IMR-90 (cell line): Measurements from ENCODE around the gene HUNK. TPM values are rescaled to one million over a fixed set of nuclear protein-coding genes. Genes with fewer than 3 reads are reported as not detected.

ENCODE experiments used
- ATAC-seq: fragments of 200-7000 bp; cut with Tn5 transposase; 2 replicates; pipeline ENCODE4 v1.9.1; 2020; ENCODE audit warnings: low read depth, mild to moderate bottlenecking, moderate library complexity
- BruUV-seq: library from RNA; stranded (reverse); fragments of 400-500 nt; replicated peaks from 2 replicates; lab custom pipeline; 2021; lab: Mats Ljungman, UMichigan
- CTCF ChIA-PET: fragments of 300-600 bp; formaldehyde crosslinking; extraction: SDS; loops from one replicate; lab custom pipeline; 2021; ENCODE audit warnings: antibody characterized with exemption; lab: Yijun Ruan, JAX
- POLR2A ChIA-PET: fragments of 300-600 bp; sonication (Branson Sonifier 250); formaldehyde crosslinking; loops from one replicate; lab custom pipeline; 2022; ENCODE audit warnings: antibody characterized with exemption; ENCODE audit not compliant: unreplicated experiment; lab: Charles Lee
- DNase-seq: peaks from one replicate; pipeline ENCODE4 v3.0.0; 2013
- H2AFZ ChIP-seq: replicated peaks from 2 replicates; pipeline ENCODE3; 2013; ENCODE audit warnings: low read length, mild to moderate bottlenecking; ENCODE audit not compliant: poor library complexity
- H2AK5ac ChIP-seq: 2 replicates; pipeline ENCODE4 v1.6.1; 2013; ENCODE audit warnings: low read depth, low read length, inconsistent platforms
- H2AK9ac ChIP-seq: replicated peaks from 2 replicates; pipeline ENCODE3; 2013; ENCODE audit warnings: mild to moderate bottlenecking, low read depth, low read length, moderate library complexity; ENCODE audit not compliant: poor library complexity
- H2BK120ac ChIP-seq: 2 replicates; pipeline ENCODE4 v1.6.1; 2013; ENCODE audit warnings: low read depth, low read length, inconsistent platforms
- H2BK15ac ChIP-seq: 3 replicates; pipeline ENCODE4 v1.6.1; 2013; ENCODE audit warnings: low read depth, low read length, inconsistent platforms
- H2BK20ac ChIP-seq: 2 replicates; pipeline ENCODE4 v1.6.1; 2013; ENCODE audit warnings: low read depth, mild to moderate bottlenecking, inconsistent platforms, low read length, moderate library complexity
- H2BK5ac ChIP-seq: 2 replicates; pipeline ENCODE4 v1.6.1; 2013; ENCODE audit warnings: mild to moderate bottlenecking, low read depth, low read length, inconsistent platforms; ENCODE audit not compliant: poor library complexity, severe bottlenecking
- H3K14ac ChIP-seq: replicated peaks from 2 replicates; pipeline ENCODE4 v1.6.1; 2013; ENCODE audit warnings: low read depth, low read length, inconsistent platforms
- H3K18ac ChIP-seq: 2 replicates; pipeline ENCODE4 v1.6.1; 2013; ENCODE audit warnings: low read depth, low read length, control low read depth
- H3K23ac ChIP-seq: 2 replicates; pipeline ENCODE4 v1.6.1; 2013; ENCODE audit warnings: low read depth, low read length, inconsistent platforms
- H3K27ac ChIP-seq: 2 replicates; pipeline ENCODE4 v1.5.1; 2013; ENCODE audit warnings: mild to moderate bottlenecking, control low read depth, low read length; ENCODE audit not compliant: insufficient read depth
- H3K27me3 ChIP-seq: 2 replicates; pipeline ENCODE4 v1.6.1; 2013; ENCODE audit warnings: low read length; ENCODE audit not compliant: control insufficient read depth, insufficient read depth
- H3K36me3 ChIP-seq: 2 replicates; pipeline ENCODE4 v1.6.1; 2013; ENCODE audit warnings: low read length, mixed read lengths; ENCODE audit not compliant: control insufficient read depth, insufficient read depth
- H3K4ac ChIP-seq: 2 replicates; pipeline ENCODE4 v1.6.1; 2013; ENCODE audit warnings: low read depth, low read length, inconsistent platforms
- H3K4me1 ChIP-seq: 2 replicates; pipeline ENCODE4 v1.6.1; 2013; ENCODE audit warnings: low read length, mixed read lengths; ENCODE audit not compliant: control insufficient read depth, insufficient read depth
- H3K4me2 ChIP-seq: 2 replicates; pipeline ENCODE4 v1.6.1; 2013; ENCODE audit warnings: low read depth, mild to moderate bottlenecking, control low read depth, low read length, moderate library complexity
- H3K4me3 ChIP-seq: 2 replicates; pipeline ENCODE4 v1.5.1; 2013; ENCODE audit warnings: low read depth, mild to moderate bottlenecking, control low read depth, low read length, moderate library complexity; ENCODE audit not compliant: insufficient read depth
- H3K56ac ChIP-seq: 2 replicates; pipeline ENCODE4 v1.6.1; 2013; ENCODE audit warnings: low read length, inconsistent platforms; ENCODE audit not compliant: insufficient read depth; ENCODE audit errors: extremely low read depth
- H3K79me1 ChIP-seq, 2 experiments: 2 replicates each; pipeline ENCODE4 v1.6.1; 2013; ENCODE audit warnings: low read length in 2 of 2, inconsistent platforms in 1 of 2, low read depth in 1 of 2
- H3K9ac ChIP-seq: 2 replicates; pipeline ENCODE4 v1.6.1; 2013; ENCODE audit warnings: low read depth, low read length, control low read depth
- H3K9me1 ChIP-seq: 2 replicates; pipeline ENCODE4 v1.6.1; 2013; ENCODE audit warnings: low read length, inconsistent platforms; ENCODE audit not compliant: insufficient read depth
- H3K9me3 ChIP-seq: 2 replicates; pipeline ENCODE4 v1.6.1; 2013; ENCODE audit warnings: low read length; ENCODE audit not compliant: control insufficient read depth, insufficient read depth
- H4K20me1 ChIP-seq: 2 replicates; pipeline ENCODE4 v1.6.1; 2013; ENCODE audit warnings: low read length, inconsistent platforms; ENCODE audit not compliant: insufficient read depth
- H4K5ac ChIP-seq: 2 replicates; pipeline ENCODE4 v1.6.1; 2013; ENCODE audit warnings: mild to moderate bottlenecking, low read depth, low read length, control low read depth
- H4K8ac ChIP-seq, 2 experiments: 2 replicates each; pipeline ENCODE4 v1.6.1; 2013; ENCODE audit warnings: low read depth in 2 of 2, low read length in 2 of 2, control low read depth in 1 of 2, inconsistent platforms in 1 of 2
- H4K91ac ChIP-seq: 2 replicates; pipeline ENCODE4 v1.6.1; 2013; ENCODE audit warnings: low read depth, low read length, inconsistent platforms; ENCODE audit not compliant: insufficient read depth
- BHLHE40 ChIP-seq: fragments of 150-350 bp; IDR thresholded peaks from 2 replicates; pipeline ENCODE4 v1.6.1; 2016; ENCODE audit warnings: mild to moderate bottlenecking, low read depth, low read length
- CEBPB ChIP-seq: IDR thresholded peaks from 2 replicates; pipeline ENCODE4 v1.6.1; 2012; ENCODE audit warnings: low read depth, low read length, improper control_type of control experiment
- CHD1 ChIP-seq: IDR thresholded peaks from 2 replicates; pipeline ENCODE4 v1.6.1; 2012; ENCODE audit warnings: low read depth, low read length, improper control_type of control experiment
- FOS ChIP-seq: fragments of 150-350 bp; IDR thresholded peaks from 2 replicates; pipeline ENCODE4 v1.6.1; 2016; ENCODE audit warnings: low read depth, low read length
- MAFK ChIP-seq: IDR thresholded peaks from 2 replicates; pipeline ENCODE4 v1.6.1; 2012; ENCODE audit warnings: low read depth, low read length, improper control_type of control experiment
- MAZ ChIP-seq: IDR thresholded peaks from 2 replicates; pipeline ENCODE4 v1.6.1; 2012; ENCODE audit warnings: low read depth, mild to moderate bottlenecking, low read length, improper control_type of control experiment, moderate library complexity, borderline replicate concordance
- MXI1 ChIP-seq: IDR thresholded peaks from 2 replicates; pipeline ENCODE4 v1.6.1; 2012; ENCODE audit warnings: low read depth, mild to moderate bottlenecking, low read length, moderate library complexity, borderline replicate concordance
- NFE2L2 ChIP-seq: fragments of 150-350 bp; IDR thresholded peaks from 2 replicates; pipeline ENCODE4 v1.6.1; 2016; ENCODE audit warnings: low read depth, mild to moderate bottlenecking, low read length
- POLR2A ChIP-seq: IDR thresholded peaks from 2 replicates; pipeline ENCODE4 v1.6.1; 2012; ENCODE audit warnings: mild to moderate bottlenecking, low read depth, low read length
- RAD21 ChIP-seq: IDR thresholded peaks from 2 replicates; pipeline ENCODE4 v1.6.1; 2012; ENCODE audit warnings: low read length, improper control_type of control experiment
- RCOR1 ChIP-seq: IDR thresholded peaks from 2 replicates; pipeline ENCODE4 v1.6.1; 2012; ENCODE audit warnings: mild to moderate bottlenecking, low read length, improper control_type of control experiment; ENCODE audit not compliant: insufficient replicate concordance
- RFX5 ChIP-seq: IDR thresholded peaks from 2 replicates; pipeline ENCODE4 v1.8.0; 2012; ENCODE audit warnings: low read depth, mild to moderate bottlenecking, low read length, moderate library complexity
- SMC3 ChIP-seq: fragments of 150-350 bp; IDR thresholded peaks from 2 replicates; pipeline ENCODE4 v1.6.1; 2016; ENCODE audit warnings: low read depth, mild to moderate bottlenecking, antibody characterized with exemption, low read length, moderate library complexity
- WGBS, 2 experiments: methylation state at CpG; one replicate each; pipeline versions ENCODE4 v1.1.5 to v1.1.7; 2013; ENCODE audit warnings: missing lambda C conversion rate in 2 of 2; ENCODE audit not compliant: insufficient read length in 1 of 2; ENCODE audit errors: extremely low coverage in 2 of 2; 5-methylcytosine and 5-hydroxymethylcytosine counted together
- dilution Hi-C: fragments of 300-500 bp; cut with HindIII; formaldehyde crosslinking; loops from one replicate; pipeline ENCODE4 v1.14.3; 2018; ENCODE audit warnings: low sequenced_read_pairs; ENCODE audit not compliant: unreplicated experiment
- in situ Hi-C: fragments of 300-500 bp; cut with MboI; formaldehyde crosslinking; loops from 3 replicates; pipeline ENCODE4 v1.14.3; 2019; ENCODE audit warnings: low sequenced_read_pairs, inconsistent platforms, mixed read lengths
- intact Hi-C: fragments of 100-400 bp; cut with micrococcal nuclease; formaldehyde crosslinking; loops from 2 replicates; pipeline ENCODE4 v1.10.0; 2022
- polyA plus RNA-seq, 3 experiments: library from polyadenylated mRNA; depleted of rRNA; stranded (reverse); fragments of >200 nt; gene quantifications; 2 replicates each; pipeline ENCODE4 v1.2.3, GENCODE V29; 2012; ENCODE audit warnings: low replicate concordance in 1 of 3
- total RNA-seq: library from RNA; depleted of rRNA; stranded (reverse); fragments of >200 nt; gene quantifications from 2 replicates; pipeline ENCODE4 v1.2.3, GENCODE V29; 2012
- TF ChIP-seq, protein P1 (sequence below): fragments of 150-350 bp; IDR thresholded peaks from 2 replicates; pipeline ENCODE4 v1.6.1; 2016; ENCODE audit warnings: low read depth, mild to moderate bottlenecking, low read length, moderate library complexity, borderline replicate concordance
- TF ChIP-seq, protein P2 (sequence below): fragments of 150-350 bp; IDR thresholded peaks from 2 replicates; pipeline ENCODE4 v1.6.1; 2017; ENCODE audit warnings: mild to moderate bottlenecking, antibody characterized with exemption, low read length, low read depth
- TF ChIP-seq, protein P3 (sequence below): conservative IDR thresholded peaks from 2 replicates; pipeline ENCODE4 v1.5.1; 2012; ENCODE audit warnings: mild to moderate bottlenecking, low read depth, low read length, improper control_type of control experiment

Gene HUNK
- total and polyA plus RNA-seq, 2 of the 4 experiments (the other 2 are of a cell fraction): 1.0 to 2.0 TPM

DNA sequence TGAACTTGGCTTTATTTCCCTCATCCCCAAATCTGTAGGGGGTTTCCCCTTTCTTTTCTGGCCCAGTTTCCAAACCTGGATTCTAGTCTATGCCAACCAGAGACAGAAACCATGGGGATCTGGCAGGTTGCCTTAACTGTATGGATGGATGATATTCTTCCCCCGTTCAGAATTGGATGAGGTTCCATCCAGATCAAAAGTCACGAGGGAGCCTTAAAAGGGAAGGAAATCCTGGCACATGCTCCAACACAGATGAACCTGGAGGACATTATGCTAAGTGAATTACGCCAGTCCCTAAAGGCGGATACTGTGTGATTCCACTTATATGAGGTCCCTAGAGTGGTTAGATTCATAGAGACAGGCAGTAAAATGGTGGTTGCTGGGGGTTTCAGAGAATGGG is 124.4 kb downstream of the HUNK start:
- TF ChIP-seq RCOR1 (no peak), CHD1 (no peak), NFE2L2 (no peak), RAD21 (no peak), BHLHE40 (no peak), FOS (no peak), SMC3 (no peak), MAFK (no peak), MXI1 (no peak), MAZ (no peak), CEBPB (no peak), POLR2A (no peak), RFX5 (no peak)
- TF ChIP-seq, protein P1, sequence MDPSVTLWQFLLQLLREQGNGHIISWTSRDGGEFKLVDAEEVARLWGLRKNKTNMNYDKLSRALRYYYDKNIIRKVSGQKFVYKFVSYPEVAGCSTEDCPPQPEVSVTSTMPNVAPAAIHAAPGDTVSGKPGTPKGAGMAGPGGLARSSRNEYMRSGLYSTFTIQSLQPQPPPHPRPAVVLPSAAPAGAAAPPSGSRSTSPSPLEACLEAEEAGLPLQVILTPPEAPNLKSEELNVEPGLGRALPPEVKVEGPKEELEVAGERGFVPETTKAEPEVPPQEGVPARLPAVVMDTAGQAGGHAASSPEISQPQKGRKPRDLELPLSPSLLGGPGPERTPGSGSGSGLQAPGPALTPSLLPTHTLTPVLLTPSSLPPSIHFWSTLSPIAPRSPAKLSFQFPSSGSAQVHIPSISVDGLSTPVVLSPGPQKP: no peak
- TF ChIP-seq, protein P2, sequence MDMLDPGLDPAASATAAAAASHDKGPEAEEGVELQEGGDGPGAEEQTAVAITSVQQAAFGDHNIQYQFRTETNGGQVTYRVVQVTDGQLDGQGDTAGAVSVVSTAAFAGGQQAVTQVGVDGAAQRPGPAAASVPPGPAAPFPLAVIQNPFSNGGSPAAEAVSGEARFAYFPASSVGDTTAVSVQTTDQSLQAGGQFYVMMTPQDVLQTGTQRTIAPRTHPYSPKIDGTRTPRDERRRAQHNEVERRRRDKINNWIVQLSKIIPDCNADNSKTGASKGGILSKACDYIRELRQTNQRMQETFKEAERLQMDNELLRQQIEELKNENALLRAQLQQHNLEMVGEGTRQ: no peak
- TF ChIP-seq, protein P3, sequence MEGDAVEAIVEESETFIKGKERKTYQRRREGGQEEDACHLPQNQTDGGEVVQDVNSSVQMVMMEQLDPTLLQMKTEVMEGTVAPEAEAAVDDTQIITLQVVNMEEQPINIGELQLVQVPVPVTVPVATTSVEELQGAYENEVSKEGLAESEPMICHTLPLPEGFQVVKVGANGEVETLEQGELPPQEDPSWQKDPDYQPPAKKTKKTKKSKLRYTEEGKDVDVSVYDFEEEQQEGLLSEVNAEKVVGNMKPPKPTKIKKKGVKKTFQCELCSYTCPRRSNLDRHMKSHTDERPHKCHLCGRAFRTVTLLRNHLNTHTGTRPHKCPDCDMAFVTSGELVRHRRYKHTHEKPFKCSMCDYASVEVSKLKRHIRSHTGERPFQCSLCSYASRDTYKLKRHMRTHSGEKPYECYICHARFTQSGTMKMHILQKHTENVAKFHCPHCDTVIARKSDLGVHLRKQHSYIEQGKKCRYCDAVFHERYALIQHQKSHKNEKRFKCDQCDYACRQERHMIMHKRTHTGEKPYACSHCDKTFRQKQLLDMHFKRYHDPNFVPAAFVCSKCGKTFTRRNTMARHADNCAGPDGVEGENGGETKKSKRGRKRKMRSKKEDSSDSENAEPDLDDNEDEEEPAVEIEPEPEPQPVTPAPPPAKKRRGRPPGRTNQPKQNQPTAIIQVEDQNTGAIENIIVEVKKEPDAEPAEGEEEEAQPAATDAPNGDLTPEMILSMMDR: no peak
- Histone ChIP-seq H3K79me1 (no peaks in the 10 kb centered on the region), H4K8ac (no peak overlapping the region), H3K9me1 (no peaks in the 10 kb centered on the region), H3K9me3 (no peaks in the 10 kb centered on the region), H4K20me1 (no peaks in the 10 kb centered on the region), H3K9ac (no peak overlapping the region), H3K23ac (no peak overlapping the region), H3K27me3 (no peaks in the 10 kb centered on the region), H3K14ac (no peak overlapping the region), H3K56ac (no peak overlapping the region), H3K4ac (no peak overlapping the region), H2AK5ac (no peak overlapping the region), H3K18ac (no peak overlapping the region), H3K27ac (no peak overlapping the region), H2BK5ac (no peak overlapping the region), H3K4me1 (no peaks in the 10 kb centered on the region; the same call in 1 of the 2 replicates), H2BK20ac (no peak overlapping the region), H3K4me2 (no peak overlapping the region), H4K5ac (no peak overlapping the region), H2AFZ (no peak overlapping the region), H2AK9ac (no peak overlapping the region), H4K91ac (no peak overlapping the region), H3K36me3 (peaks cover 28% of the 10 kb centered on the region), H2BK120ac (no peak overlapping the region), H3K4me3 (no peak overlapping the region), H2BK15ac (no peak overlapping the region)
- BruUV-seq: no TSS peak
- ATAC-seq (no peak), DNase-seq (no peak)
- ChIA-PET POLR2A (interaction anchor here (0.5 kb wide), 1 partner anchor 723 kb away, joined by 3 read pairs; no protein-coding TSS in a partner anchor), CTCF (no interaction called here)
- dilution Hi-C loops: no loop called here
- in situ Hi-C loops: no loop called here
- intact Hi-C loops: loop anchor here (10.0 kb wide), 1 partner anchor 258 kb away; no protein-coding TSS in a partner anchor
- WGBS, 2 experiments: 84% methylated on average over 4 of the region's 4 CpGs; no CpG with 5 or more reads in 1 of the 2 experiments
